SIG-M5 (cell line): ENCODE data around the gene NOL3.

Experiments used
- DNase-seq: peaks from one replicate; lab custom pipeline; 2025; lab: John Stamatoyannopoulos, UW

Gene NOL3

DNA sequence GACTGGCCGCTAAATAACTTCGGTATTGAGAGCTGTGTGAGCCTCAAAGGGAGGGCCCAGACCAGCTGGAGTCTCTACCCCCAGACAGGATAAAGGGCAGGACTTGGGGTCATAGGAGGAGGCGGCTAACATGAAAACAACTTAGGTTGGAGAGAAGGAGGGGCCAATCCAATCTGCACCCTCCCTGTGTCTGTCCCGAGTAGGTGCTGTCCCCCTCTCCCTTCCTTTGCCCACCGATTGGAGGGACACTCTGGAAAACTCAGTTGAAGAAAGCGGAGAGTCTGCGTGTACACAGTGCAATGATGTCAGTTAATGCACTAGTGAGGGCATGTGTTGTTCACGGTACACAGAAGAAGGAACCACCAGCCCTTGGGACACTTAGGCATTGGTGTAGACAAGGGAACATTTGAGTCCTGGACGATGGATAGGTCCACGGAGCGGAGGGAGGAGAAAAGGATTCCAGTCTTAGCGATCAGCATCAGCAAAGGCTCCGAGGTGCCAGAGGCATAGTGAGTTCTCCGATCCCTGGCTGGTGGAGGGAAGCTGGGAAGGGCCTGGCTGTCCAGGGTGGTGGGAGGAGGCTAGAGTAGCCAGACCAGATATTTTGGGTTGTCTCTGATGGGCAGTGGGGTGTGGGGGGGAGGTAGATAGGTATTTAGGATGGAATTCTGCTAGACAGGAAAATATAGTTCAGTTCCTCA lies 761 bp downstream of the NOL3 start:
- DNase-seq = no peak

GRCh38 chr16:67173323-67173722 lies 3.0 kb downstream of the NOL3 start:
- no peak for DNase-seq

DNA sequence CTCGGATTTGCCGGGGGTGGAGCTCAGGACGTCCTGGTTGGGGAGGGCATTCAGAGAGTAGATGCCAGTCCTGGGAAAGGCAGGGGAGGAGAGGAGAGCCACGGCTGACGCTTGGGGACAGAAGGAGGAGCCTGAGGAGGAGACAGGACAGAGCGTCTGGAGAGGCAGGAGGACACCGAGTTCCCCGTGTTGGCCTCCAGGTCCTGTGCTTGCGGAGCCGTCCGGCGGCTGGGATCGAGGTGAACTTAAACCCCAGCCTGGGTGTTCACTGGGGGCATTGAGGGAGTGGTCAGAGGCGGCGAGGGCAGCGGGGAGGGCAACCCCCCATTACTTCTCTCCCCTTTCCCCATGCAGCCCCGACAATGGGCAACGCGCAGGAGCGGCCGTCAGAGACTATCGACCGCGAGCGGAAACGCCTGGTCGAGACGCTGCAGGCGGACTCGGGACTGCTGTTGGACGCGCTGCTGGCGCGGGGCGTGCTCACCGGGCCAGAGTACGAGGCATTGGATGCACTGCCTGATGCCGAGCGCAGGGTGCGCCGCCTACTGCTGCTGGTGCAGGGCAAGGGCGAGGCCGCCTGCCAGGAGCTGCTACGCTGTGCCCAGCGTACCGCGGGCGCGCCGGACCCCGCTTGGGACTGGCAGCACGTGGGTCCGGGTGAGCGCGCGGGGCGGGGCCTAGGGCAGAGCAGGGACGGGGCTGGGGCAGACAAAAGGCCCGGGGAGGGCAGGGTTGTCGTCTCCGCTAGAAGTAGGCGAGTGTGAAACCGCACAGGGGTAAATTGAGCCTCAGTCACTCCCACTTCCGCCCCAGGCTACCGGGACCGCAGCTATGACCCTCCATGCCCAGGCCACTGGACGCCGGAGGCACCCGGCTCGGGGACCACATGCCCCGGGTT lies 3.7 kb downstream of the NOL3 start:
- no peak for DNase-seq

GRCh38 chr16:67174706-67175231 lies 4.4 kb downstream of the NOL3 start:
- no peak for DNase-seq

GRCh38 chr16:67176662-67177061 lies 6.3 kb downstream of the NOL3 start:
- DNase-seq = no peak

DNA sequence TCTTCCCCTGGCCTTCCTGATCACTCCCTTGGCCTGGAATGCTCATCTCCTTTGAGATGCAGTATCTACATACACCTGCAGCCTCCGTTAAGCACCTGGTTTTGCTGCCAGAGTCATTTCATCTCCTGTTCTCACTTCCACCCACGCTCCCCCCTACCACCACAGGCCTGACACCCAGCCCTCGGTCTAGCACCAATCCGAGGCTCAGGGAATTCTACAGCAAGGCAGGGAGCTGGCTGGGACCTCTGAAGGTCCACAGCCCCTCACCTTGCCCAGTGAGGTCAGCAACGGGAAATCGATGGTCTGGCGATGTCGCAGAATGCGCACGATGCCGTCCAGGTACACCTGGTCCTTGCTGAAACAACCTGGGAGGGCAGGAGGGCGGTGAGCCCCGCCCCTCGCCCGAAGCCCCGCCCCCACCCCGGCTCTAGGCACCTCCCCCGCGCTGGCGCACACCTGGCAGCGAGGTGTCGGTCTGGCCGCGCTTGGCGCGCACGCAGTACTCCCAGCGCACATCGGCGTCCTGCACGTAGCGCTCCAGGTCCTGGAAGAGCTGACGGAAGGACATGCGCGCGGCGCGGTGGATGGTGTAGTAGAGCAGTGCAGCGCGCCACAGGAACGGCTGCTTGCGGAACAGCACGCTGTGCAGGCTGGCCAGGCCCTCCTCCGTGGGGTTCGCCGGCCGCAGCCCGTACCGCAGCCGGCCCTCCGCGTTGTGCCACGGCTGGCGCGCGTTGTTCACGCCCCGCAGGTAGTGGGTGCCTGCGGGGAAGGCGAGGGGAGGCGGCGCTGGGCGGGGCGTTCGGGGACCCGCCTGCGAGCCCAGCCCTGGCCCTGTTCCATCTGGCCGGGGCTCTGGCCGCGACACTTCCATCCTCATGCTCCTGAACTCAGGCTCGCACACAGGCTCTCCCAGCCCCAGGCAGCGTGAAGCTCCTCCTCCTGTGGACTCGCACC lies 7.7 kb downstream of the NOL3 start:
- DNase-seq = no peak

- DNase-seq = no peak
Observed at GRCh38 chr16:67179421-67180080, 9.2 kb downstream of the NOL3 start.

GRCh38 chr16:67180166-67180565 lies 9.8 kb downstream of the NOL3 start:
- DNase-seq = no peak

DNA sequence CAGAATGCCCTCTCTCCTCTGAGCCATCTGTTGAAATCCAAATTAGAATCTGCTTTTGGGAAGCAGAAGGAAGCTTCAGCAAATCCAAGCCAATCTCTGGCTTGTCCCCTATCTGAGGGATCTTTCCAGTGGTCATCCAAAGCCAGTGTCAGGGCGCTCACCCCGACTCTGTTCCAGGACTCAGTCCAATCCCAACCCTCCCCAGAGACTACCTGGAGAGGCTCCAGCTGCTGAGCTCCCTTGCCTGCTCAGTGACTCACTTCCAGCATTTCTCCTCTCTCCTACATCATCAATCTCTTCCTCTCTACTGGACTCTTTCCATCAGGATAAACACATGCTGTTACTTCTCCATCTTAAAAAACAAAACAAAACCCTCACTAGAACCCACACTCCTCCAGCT lies 11.0 kb downstream of the NOL3 start:
- DNase-seq = no peak

DNA sequence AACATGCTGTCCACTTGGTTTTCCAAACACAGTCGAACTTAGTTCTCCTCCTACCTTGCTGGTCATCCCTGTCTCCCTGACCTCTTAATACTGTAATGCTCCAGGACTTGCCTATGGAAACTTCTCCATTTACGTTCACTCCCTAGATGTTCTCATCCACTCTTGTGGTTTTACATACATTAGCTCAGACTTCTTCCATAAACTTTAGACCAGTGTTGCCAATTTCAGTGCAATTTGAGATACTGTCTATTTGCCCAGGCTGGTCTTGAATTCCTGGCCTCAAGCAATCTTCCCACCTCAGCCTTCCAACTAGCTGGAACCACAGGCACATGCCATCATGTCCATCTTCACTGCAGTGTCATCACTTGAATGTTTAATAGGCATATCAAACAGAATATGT lies 11.9 kb downstream of the NOL3 start:
- no peak for DNase-seq

DNA sequence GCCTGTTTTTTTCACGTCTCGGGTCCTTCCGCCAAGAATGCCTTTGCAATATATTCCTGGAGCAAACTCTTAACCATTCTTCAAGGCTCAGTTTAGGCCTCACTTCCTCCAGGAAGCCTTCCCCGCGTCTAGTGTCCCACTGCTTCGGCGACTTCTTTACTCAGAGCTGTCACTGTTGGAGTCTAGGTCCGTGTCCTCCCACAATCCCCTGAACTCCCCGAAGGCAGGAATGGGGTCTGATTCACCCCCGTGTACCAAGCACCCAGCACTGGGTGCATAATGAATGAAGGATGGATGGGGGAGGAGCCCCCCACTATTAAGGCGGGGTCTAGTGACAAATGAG lies 12.9 kb downstream of the NOL3 start:
- no peak for DNase-seq

DNA sequence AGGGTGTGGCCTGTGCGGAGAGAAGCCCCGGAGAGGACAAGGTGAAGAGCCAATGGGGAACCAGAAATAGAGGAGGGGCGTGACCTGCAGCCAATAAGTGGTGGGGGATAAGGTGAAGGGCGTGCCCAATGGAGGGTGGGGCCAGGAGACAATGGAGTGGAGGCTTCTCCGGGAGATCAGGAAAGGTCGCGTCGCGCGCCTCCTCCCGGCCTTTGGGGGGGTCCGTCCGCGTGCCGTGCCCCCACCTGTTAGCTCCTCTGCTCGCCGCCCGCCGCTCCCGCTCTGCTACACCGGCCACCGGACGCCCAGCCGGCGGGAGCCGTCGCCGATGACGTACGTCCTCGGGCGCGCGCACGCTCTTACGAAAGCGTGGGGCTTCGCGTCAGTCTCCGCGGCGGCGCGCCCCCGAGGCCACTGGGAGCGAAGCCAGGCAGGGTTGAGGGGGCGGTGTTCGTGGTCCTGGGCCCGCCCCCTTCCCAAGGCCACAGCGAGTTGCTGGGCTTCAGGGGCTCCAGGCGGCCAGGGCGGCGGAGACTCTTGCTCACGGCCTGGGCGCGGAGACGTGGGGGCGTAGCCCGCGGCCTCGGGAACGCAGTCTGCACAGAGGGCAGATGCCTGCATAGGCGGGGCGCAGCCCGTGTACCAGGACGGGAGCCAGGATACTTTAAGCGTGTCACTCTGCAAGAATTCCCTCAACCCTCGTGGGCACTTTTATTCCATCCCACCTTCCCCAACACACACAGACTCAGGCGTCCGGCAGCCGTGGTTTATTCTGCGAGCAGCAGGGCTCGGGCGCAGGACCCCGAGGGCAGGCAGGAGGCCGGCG lies 13.5 kb downstream of the NOL3 start, which contains the start of gene MATCAP1:
MATCAP1 (minus strand) TSS at position 337 of the 826 bp plus-strand sequence. CDS start 3,353 bp downstream, outside the sequence.
- DNase-seq = peak; percentile 91

DNA sequence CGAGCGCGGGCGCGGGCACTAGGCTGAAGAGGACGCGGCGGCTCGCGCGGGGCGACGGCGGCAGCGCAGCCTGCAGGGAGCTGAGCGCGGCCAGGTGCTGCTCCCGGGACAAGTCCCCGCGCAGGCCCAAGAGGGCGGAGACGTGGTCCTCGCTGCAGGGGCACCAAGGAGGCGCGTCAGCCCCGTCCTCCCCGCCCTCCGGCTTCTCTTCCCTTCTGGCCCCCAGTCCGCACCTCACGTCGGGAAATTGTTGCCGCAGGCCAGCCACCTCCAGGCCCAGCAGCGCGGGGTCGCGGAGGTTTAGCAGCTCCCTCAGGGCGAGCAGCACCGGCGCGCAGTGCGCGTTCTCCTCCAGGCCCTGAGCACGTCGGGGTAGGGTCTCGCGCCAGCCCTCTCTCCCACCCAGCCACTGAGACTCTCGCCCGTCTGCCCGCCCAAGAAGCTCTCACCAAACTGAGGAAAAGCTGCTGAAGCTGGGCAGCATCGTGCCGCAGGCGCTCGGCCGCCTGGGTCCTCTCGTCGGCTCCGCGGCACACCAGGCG lies 14.2 kb downstream of the NOL3 start:
- DNase-seq = no peak

DNA sequence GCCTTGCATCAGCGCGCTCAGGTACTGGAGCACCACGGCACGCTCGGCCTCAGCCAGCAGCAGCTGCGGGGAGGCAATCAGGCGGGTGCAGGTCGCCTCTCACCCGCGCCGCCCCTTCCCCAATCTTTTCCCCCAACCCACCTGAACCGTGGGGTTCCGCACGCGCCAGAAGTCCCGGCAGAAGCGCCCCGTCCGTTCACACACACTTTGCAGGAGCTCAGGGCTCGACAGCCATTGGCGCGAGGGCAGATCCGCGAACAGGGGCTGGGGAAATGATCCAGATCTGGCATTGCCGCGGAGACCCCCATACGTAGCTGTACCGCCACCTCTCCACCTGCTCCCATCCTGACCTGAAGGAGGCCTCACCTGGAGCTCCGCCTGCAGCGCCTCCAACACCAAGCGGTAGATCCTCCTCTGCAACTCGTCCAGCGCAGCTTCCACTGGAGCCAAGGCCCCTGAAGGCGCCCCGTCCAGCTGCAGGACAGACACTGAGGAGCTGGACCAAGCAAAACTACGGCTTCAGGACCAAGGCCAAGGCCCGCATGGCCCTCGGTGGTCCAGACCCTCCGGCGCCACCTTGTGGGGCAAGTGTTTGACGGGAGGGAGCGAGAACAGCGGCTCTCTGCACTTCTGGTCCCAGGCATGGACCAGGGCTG lies 14.8 kb downstream of the NOL3 start:
- no peak for DNase-seq

DNA sequence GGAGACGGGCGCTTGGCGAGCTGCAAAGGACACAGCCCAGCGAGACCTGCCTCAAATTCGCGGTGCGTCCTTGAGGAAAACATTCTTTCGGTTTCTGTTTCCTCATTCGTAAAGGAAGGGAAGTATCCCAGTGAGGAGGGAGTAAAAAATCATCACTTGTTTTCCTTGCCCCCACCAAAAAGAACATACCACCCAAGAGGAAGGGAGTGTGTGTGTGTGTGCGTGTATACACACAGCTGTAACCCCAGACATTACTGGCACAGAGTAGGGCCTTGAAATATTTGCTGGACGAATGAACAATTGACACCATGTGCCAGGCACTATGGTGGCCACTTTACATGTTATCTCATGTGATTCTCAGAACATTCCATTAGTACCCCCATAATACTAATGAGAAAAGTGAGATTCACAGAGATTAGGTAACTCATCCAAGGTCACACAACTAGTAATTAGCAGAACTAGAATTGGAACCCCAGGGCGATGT lies 15.4 kb downstream of the NOL3 start:
- DNase-seq = no peak

DNA sequence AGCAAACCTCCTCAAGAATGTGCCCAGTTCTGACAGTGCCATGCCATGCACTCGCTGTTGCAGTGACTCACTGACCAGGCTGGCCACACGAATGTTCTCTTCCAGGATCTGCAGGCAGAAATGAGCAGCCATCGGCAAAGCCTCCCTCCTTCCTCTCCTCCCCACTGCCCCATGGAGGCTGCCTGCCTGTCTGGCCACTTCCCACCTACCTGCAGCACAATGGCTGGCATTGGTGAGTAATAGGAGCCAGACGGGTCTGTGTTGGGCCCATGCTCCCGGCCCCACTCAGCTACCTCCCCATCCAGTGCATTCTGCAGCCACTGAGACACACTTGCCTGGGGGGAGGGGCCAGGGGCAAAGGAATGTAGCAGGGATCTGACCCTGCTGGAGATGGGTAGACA lies 16.2 kb downstream of the NOL3 start:
- no peak for DNase-seq

GRCh38 chr16:67187175-67187890 lies 17.0 kb downstream of the NOL3 start:
- DNase-seq = no peak

DNA sequence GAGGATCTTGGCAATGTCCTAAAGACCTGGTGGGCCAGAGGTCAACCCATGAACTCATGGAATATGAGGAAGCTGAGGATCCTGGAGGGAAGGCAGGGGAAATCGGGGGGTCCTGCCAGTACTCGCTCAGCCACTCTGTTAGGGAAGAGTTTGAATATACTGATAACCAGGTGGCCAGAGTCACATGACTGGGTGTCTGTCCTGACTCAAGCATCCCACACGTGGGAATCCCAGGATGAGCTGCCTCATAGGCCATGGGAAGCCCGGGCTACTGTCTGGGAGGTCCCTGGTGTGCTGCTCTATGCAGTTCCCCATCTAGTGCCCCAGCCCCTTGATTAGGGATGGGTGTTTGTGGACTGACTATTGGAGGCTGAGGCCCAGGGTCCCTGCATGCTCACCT lies 18.0 kb downstream of the NOL3 start:
- DNase-seq = no peak

- no peak for DNase-seq
Observed at GRCh38 chr16:67188798-67189197, 18.5 kb downstream of the NOL3 start.
